H1 (cell line): ENCODE results near the gene OR51Q1. TPM values are rescaled to one million over a fixed set of nuclear protein-coding genes. Genes with fewer than 3 reads are reported as not detected.

Experiments used
- CTCF ChIA-PET: fragments of 300-600 bp; sonication (Branson Sonifier 250); formaldehyde crosslinking; loops from one replicate; lab custom pipeline; 2021; ENCODE audit not compliant: partially characterized antibody; lab: Charles Lee
- POLR2A ChIA-PET: fragments of 300-600 bp; sonication (Branson Sonifier 250); formaldehyde crosslinking; loops from one replicate; lab custom pipeline; 2021; ENCODE audit warnings: inconsistent platforms; ENCODE audit not compliant: partially characterized antibody; lab: Charles Lee
- DNase-seq, 2 experiments: peaks; one replicate each; pipeline versions ENCODE4 v3.0.0 to v3.0.0-alpha.2; 2010 to 2022; ENCODE audit warnings: low spot score in 2 of 2, low read depth in 1 of 2, mixed read lengths in 1 of 2
- FAIRE-seq: peaks from 2 replicates; lab custom pipeline; 2011; peaks lifted over from hg19 to GRCh38; lab: Jason Lieb, UNC
- H2AFZ ChIP-seq: 2 replicates; pipeline ENCODE4 v1.8.1; 2012; ENCODE audit warnings: low read length, inconsistent platforms
- H2AK5ac ChIP-seq: 2 replicates; pipeline ENCODE4 v1.6.1; 2013; ENCODE audit warnings: low read depth, low read length
- H2BK120ac ChIP-seq: replicated peaks from 2 replicates; pipeline ENCODE3; 2013; ENCODE audit warnings: low read depth, low read length, inconsistent platforms
- H2BK12ac ChIP-seq: 2 replicates; pipeline ENCODE4 v1.6.1; 2013; ENCODE audit warnings: low read depth, low read length
- H2BK15ac ChIP-seq: 2 replicates; pipeline ENCODE4 v1.6.1; 2013; ENCODE audit warnings: low read length
- H2BK20ac ChIP-seq: 2 replicates; pipeline ENCODE4 v1.6.1; 2013; ENCODE audit warnings: low read length
- H2BK5ac ChIP-seq: 2 replicates; pipeline ENCODE4 v1.6.1; 2013; ENCODE audit warnings: low read depth, low read length
- H3K14ac ChIP-seq: 2 replicates; pipeline ENCODE4 v1.6.1; 2013; ENCODE audit warnings: inconsistent platforms; ENCODE audit not compliant: insufficient read length
- H3K18ac ChIP-seq: 2 replicates; pipeline ENCODE4 v1.6.1; 2013; ENCODE audit warnings: low read length; ENCODE audit errors: extremely low read depth
- H3K23ac ChIP-seq: 2 replicates; pipeline ENCODE4 v1.6.1; 2013; ENCODE audit warnings: inconsistent platforms; ENCODE audit not compliant: insufficient read length
- H3K23me2 ChIP-seq: 2 replicates; pipeline ENCODE4 v1.6.1; 2013; ENCODE audit warnings: low read depth, low read length
- H3K27ac ChIP-seq: 2 replicates; pipeline ENCODE4 v1.6.1; 2011; ENCODE audit warnings: low read depth, low read length, inconsistent platforms
- H3K27me3 ChIP-seq, 4 experiments: replicated peaks in 1 of 4; 1 replicate in 1 of 4; 2 replicates in 3 of 4; pipeline versions ENCODE4 v1.6.1 to v1.8.1; 2011 to 2013; ENCODE audit warnings: low read length in 3 of 4, mild to moderate bottlenecking in 3 of 4, inconsistent platforms in 2 of 4, mixed read lengths in 2 of 4, moderate library complexity in 1 of 4; ENCODE audit not compliant: control insufficient read depth in 3 of 4, insufficient read depth in 3 of 4; ENCODE audit errors: extremely low read depth in 1 of 4
- H3K36me3 ChIP-seq, 4 experiments: 2 replicates each; pipeline versions ENCODE4 v1.6.1 to v1.8.1; 2011 to 2013; ENCODE audit warnings: mild to moderate bottlenecking in 4 of 4, low read length in 3 of 4, moderate library complexity in 2 of 4, control low read depth in 1 of 4, inconsistent platforms in 1 of 4; ENCODE audit not compliant: insufficient read depth in 4 of 4, control insufficient read depth in 2 of 4
- H3K4ac ChIP-seq: replicated peaks from 2 replicates; pipeline ENCODE3; 2013; ENCODE audit warnings: low read length, low read depth, mixed read lengths, inconsistent platforms; ENCODE audit not compliant: insufficient read length
- H3K4me1 ChIP-seq, 4 experiments: replicated peaks in 1 of 4; 1 replicate in 1 of 4; 2 replicates in 3 of 4; pipeline versions ENCODE4 v1.6.1 to v1.8.1; 2011 to 2013; ENCODE audit warnings: low read length in 3 of 4, inconsistent platforms in 2 of 4, mixed read lengths in 1 of 4; ENCODE audit not compliant: insufficient read depth in 4 of 4, control insufficient read depth in 3 of 4
- H3K4me2 ChIP-seq, 2 experiments: 2 replicates each; pipeline versions ENCODE4 v1.6.1 to v1.8.1; 2011 to 2013; ENCODE audit warnings: low read depth in 2 of 2, low read length in 2 of 2, control low read depth in 1 of 2, inconsistent platforms in 1 of 2, mild to moderate bottlenecking in 1 of 2; ENCODE audit not compliant: insufficient read depth in 1 of 2
- H3K4me3 ChIP-seq, 4 experiments: fragments of 200-600, 300-600 bp in 1 of 4; sonication (generic), shearing (Covaris generic), sonication (Bioruptor Twin) in 1 of 4; 2 replicates each; pipeline versions ENCODE4 v1.5.1 to v1.8.1; 2011 to 2016; ENCODE audit warnings: low read length in 4 of 4, low read depth in 3 of 4, control low read depth in 2 of 4, inconsistent platforms in 2 of 4, mild to moderate bottlenecking in 2 of 4, mixed read lengths in 1 of 4, moderate library complexity in 1 of 4; ENCODE audit not compliant: insufficient read depth in 2 of 4; ENCODE audit errors: extremely low read depth in 1 of 4
- H3K56ac ChIP-seq: replicated peaks from 2 replicates; pipeline ENCODE3; 2013; ENCODE audit warnings: low read depth, mild to moderate bottlenecking, mixed read lengths, low read length, inconsistent platforms; ENCODE audit not compliant: insufficient read length
- H3K79me1 ChIP-seq: 2 replicates; pipeline ENCODE4 v1.6.1; 2013; ENCODE audit warnings: low read depth, low read length, control low read depth
- H3K79me2 ChIP-seq, 2 experiments: 2 replicates each; pipeline versions ENCODE4 v1.6.1 to v1.8.1; 2012 to 2013; ENCODE audit warnings: low read length in 2 of 2, mild to moderate bottlenecking in 2 of 2, inconsistent platforms in 1 of 2; ENCODE audit not compliant: insufficient read depth in 2 of 2, control insufficient read depth in 1 of 2
- H3K9ac ChIP-seq, 4 experiments: replicated peaks in 1 of 4; 1 replicate in 1 of 4; 2 replicates in 3 of 4; pipeline versions ENCODE4 v1.6.1 to v1.8.1; 2011 to 2013; ENCODE audit warnings: low read depth in 3 of 4, low read length in 3 of 4, control low read depth in 2 of 4, mild to moderate bottlenecking in 2 of 4, moderate library complexity in 2 of 4, inconsistent platforms in 1 of 4; ENCODE audit errors: extremely low read depth in 1 of 4
- H3K9me3 ChIP-seq, 2 experiments: 2 replicates each; pipeline versions ENCODE4 v1.6.1 to v1.8.1; 2012 to 2013; ENCODE audit warnings: mild to moderate bottlenecking in 2 of 2, moderate library complexity in 2 of 2, control low read depth in 1 of 2, inconsistent platforms in 1 of 2, low read depth in 1 of 2, low read length in 1 of 2, mixed read lengths in 1 of 2; ENCODE audit not compliant: insufficient read depth in 2 of 2
- H4K20me1 ChIP-seq, 2 experiments: replicated peaks in 1 of 2; 2 replicates each; pipeline versions ENCODE3 to v1.8.1; 2011 to 2013; ENCODE audit warnings: inconsistent platforms in 2 of 2, low read length in 2 of 2, mild to moderate bottlenecking in 1 of 2; ENCODE audit not compliant: insufficient read depth in 2 of 2, control insufficient read depth in 1 of 2
- H4K5ac ChIP-seq: 2 replicates; pipeline ENCODE4 v1.6.1; 2013; ENCODE audit warnings: low read length, low read depth, mixed read lengths, inconsistent platforms; ENCODE audit not compliant: insufficient read length
- H4K8ac ChIP-seq: 2 replicates; pipeline ENCODE4 v1.8.0; 2013; ENCODE audit warnings: mild to moderate bottlenecking, moderate library complexity, low read length, inconsistent platforms; ENCODE audit not compliant: insufficient read depth; ENCODE audit errors: extremely low read depth
- H4K91ac ChIP-seq: replicated peaks from 2 replicates; pipeline ENCODE3; 2013; ENCODE audit warnings: low read length, mixed read lengths, inconsistent platforms; ENCODE audit not compliant: insufficient read length
- CHD1 ChIP-seq: IDR thresholded peaks from 2 replicates; pipeline ENCODE4 v1.6.1; 2012; ENCODE audit warnings: low read depth, low read length, improper control_type of control experiment
- POLR2A ChIP-seq, 2 experiments: IDR thresholded peaks; 1 replicate in 1 of 2; 2 replicates in 1 of 2; pipeline ENCODE4 v1.6.1; 2011; ENCODE audit warnings: low read depth in 2 of 2, low read length in 2 of 2, mild to moderate bottlenecking in 2 of 2; ENCODE audit errors: control extremely low read depth in 1 of 2
- polyA plus RNA-seq, 7 experiments: library from polyadenylated mRNA; depleted of rRNA in 3 of 7; stranded (reverse) in 5 of 7; unstranded in 2 of 7; fragments of >200 nt in 5 of 7; fragments of 200-250 nt in 2 of 7; gene quantifications; 1 replicate in 5 of 7; 2 replicates in 1 of 7; 4 replicates in 1 of 7; pipeline versions ENCODE4 v1.2.1 to v1.2.3, GENCODE V29; 2011 to 2013; ENCODE audit warnings: missing spikeins in 2 of 7, mixed read lengths in 2 of 7
- total RNA-seq: library from RNA; stranded (reverse); fragmentation: NEBNext Ultra II Directional; extraction: Animal tissue kit (Norgen Biotek cat#: 25700); gene quantifications from 2 replicates; pipeline ENCODE4 v1.2.1, GENCODE V29; 2021

The OR51Q1 gene
- total and polyA plus RNA-seq, 2 of the 8 experiments (the other 6 are each of a cell fraction or from before 2014, with no cell fraction given) = 0.08 TPM; not detected in 1

- Histone ChIP-seq H3K79me2 (no peaks in the 10 kb centered on the region), H4K91ac (no peak overlapping the region), H2AFZ (no peak overlapping the region), H4K20me1 (no peaks in the 10 kb centered on the region), H3K56ac (no peak overlapping the region), H2BK5ac (no peak overlapping the region), H2AK5ac (no peak overlapping the region), H3K4me1 (0 out of 7 replicates have a peak, but pooled peaks cover 0 to 1% (median 0%) of the 10 kb centered on the region in 4 experiments), H3K27ac (no peak overlapping the region), H3K9ac (no peak overlapping the region), H3K23ac (no peak overlapping the region), H3K79me1 (no peaks in the 10 kb centered on the region), H2BK20ac (no peak overlapping the region), H2BK12ac (no peak overlapping the region), H3K18ac (no peak overlapping the region), H2BK120ac (no peak overlapping the region), H3K36me3 (no peaks in the 10 kb centered on the region), H3K9me3 (no peaks in the 10 kb centered on the region), H3K4me2 (no peak overlapping the region), H3K4ac (no peak overlapping the region), H4K8ac (no peak overlapping the region), H2BK15ac (no peak overlapping the region), H4K5ac (no peak overlapping the region), H3K27me3 (no peaks in the 10 kb centered on the region), H3K23me2 (no peaks in the 10 kb centered on the region), H3K4me3 (no peak overlapping the region), H3K14ac (no peak overlapping the region)
- TF ChIP-seq CHD1 (no peak), POLR2A (IDR thresholded peaks at IDR 0.05; ENCODE audit: control extremely low read depth in 1 of 2, low read depth in 2 of 2, low read length in 2 of 2) (no peak)
- FAIRE-seq (no peak), DNase-seq (no peak)
- POLR2A ChIA-PET = no interaction called here
- CTCF ChIA-PET = no interaction called here
These were observed 27.8 kb upstream of the OR51Q1 start for GRCh38 chr11:5394091-5394490.
